HCT116 (cell line): ENCODE measurements around the gene HEATR3. TPM values are rescaled to one million over a fixed set of nuclear protein-coding genes. Genes with fewer than 3 reads are reported as not detected.

Experiments used
- ATAC-seq: fragments of 200-7000 bp; cut with Tn5 transposase; 2 replicates; pipeline ENCODE4 v1.9.1; 2020; ENCODE audit warnings: mild to moderate bottlenecking, moderate library complexity
- BruUV-seq: library from RNA; stranded (reverse); fragments of 400-500 nt; replicated peaks from 2 replicates; lab custom pipeline; 2021; lab: Mats Ljungman, UMichigan
- CTCF ChIA-PET: fragments of 300-600 bp; sonication (Branson Sonifier 250); formaldehyde crosslinking; loops from one replicate; lab custom pipeline; 2021; ENCODE audit warnings: antibody characterized with exemption; lab: Charles Lee
- POLR2A ChIA-PET: fragments of 300-600, 350-600 bp; sonication (Branson Sonifier 250); formaldehyde crosslinking; loops from one replicate; lab custom pipeline; 2021; ENCODE audit warnings: antibody characterized with exemption; lab: Charles Lee
- RAD21 ChIA-PET, 2 experiments: fragments of 300-600 bp; sonication (Branson Sonifier 250); formaldehyde crosslinking; loops; one replicate each; lab custom pipeline; 2023; ENCODE audit warnings: low total read pairs in 2 of 2; ENCODE audit not compliant: uncharacterized antibody in 2 of 2, unreplicated experiment in 2 of 2, low non-redundant PET in 1 of 2; lab: Charles Lee
- DNase-seq: peaks from one replicate; pipeline ENCODE4 v3.0.0-alpha.2; 2010; ENCODE audit warnings: low read depth, low spot score
- H2AFZ ChIP-seq: fragments of 200-600 bp; shearing (Covaris generic), sonication (generic); 2 replicates; pipeline ENCODE4 v1.6.1; 2017; ENCODE audit warnings: low read depth, mixed run types, mixed read lengths, antibody characterized with exemption, low read length; ENCODE audit not compliant: poor library complexity, severe bottlenecking
- H3K27ac ChIP-seq: 2 replicates; pipeline ENCODE4 v1.5.1; 2012; ENCODE audit warnings: low read depth, low read length
- H3K27me3 ChIP-seq: fragments of 200-600 bp; sonication (generic); 2 replicates; pipeline ENCODE4 v1.6.1; 2016; ENCODE audit warnings: mixed run types, low read length, mixed read lengths; ENCODE audit not compliant: insufficient read depth
- H3K36me3 ChIP-seq, 2 experiments: fragments of 200-500 bp in 1 of 2; fragments of 200-600 bp in 1 of 2; sonication (Bioruptor generic) in 1 of 2; sonication (generic) in 1 of 2; 2 replicates each; pipeline versions ENCODE4 v1.5.1 to v1.6.1; 2014 to 2016; ENCODE audit warnings: low read length in 2 of 2, inconsistent platforms in 1 of 2, mixed read lengths in 1 of 2, mixed run types in 1 of 2; ENCODE audit not compliant: insufficient read depth in 2 of 2, control insufficient read depth in 1 of 2
- H3K4me1 ChIP-seq, 2 experiments: fragments of 200-600 bp in 1 of 2; sonication (generic) in 1 of 2; 2 replicates each; pipeline versions ENCODE4 v1.5.1 to v1.6.1; 2012 to 2017; ENCODE audit warnings: low read length in 2 of 2, inconsistent platforms in 1 of 2, mild to moderate bottlenecking in 1 of 2, mixed read lengths in 1 of 2, mixed run types in 1 of 2, moderate library complexity in 1 of 2; ENCODE audit not compliant: insufficient read depth in 2 of 2, control insufficient read depth in 1 of 2
- H3K4me2 ChIP-seq: fragments of 200-600 bp; sonication (generic); 2 replicates; pipeline ENCODE4 v1.6.1; 2017; ENCODE audit warnings: mixed run types, low read length, mixed read lengths
- H3K4me3 ChIP-seq, 2 experiments: fragments of 200-600 bp in 1 of 2; sonication (generic) in 1 of 2; replicated peaks in 1 of 2; 2 replicates each; pipeline ENCODE4 v1.5.1; 2011 to 2016; ENCODE audit warnings: low read length in 2 of 2, control low read depth in 1 of 2, low read depth in 1 of 2, mild to moderate bottlenecking in 1 of 2, mixed read lengths in 1 of 2, mixed run types in 1 of 2
- H3K79me2 ChIP-seq: fragments of 200-600 bp; sonication (generic); 2 replicates; pipeline ENCODE4 v1.6.1; 2017; ENCODE audit warnings: mild to moderate bottlenecking, mixed run types, low read length, moderate library complexity, mixed read lengths; ENCODE audit not compliant: insufficient read depth
- H3K9ac ChIP-seq: fragments of 200-600 bp; sonication (generic); 2 replicates; pipeline ENCODE4 v1.6.1; 2016; ENCODE audit warnings: low read length, mixed read lengths
- H3K9me2 ChIP-seq: fragments of 200-600 bp; sonication (generic), shearing (Covaris generic); 2 replicates; pipeline ENCODE4 v1.6.1; 2017; ENCODE audit warnings: mixed run types, mild to moderate bottlenecking, moderate library complexity; ENCODE audit not compliant: insufficient read depth
- H3K9me3 ChIP-seq, 2 experiments: fragments of 200-500 bp in 1 of 2; fragments of 200-600 bp in 1 of 2; sonication (Bioruptor generic) in 1 of 2; sonication (generic) in 1 of 2; 2 replicates each; pipeline ENCODE4 v1.6.1; 2014 to 2017; ENCODE audit warnings: low read length in 2 of 2, mixed read lengths in 2 of 2, inconsistent platforms in 1 of 2, low read depth in 1 of 2, mild to moderate bottlenecking in 1 of 2, mixed run types in 1 of 2, moderate library complexity in 1 of 2; ENCODE audit not compliant: control insufficient read depth in 1 of 2, insufficient read depth in 1 of 2
- H4K20me1 ChIP-seq: fragments of 200-600 bp; sonication (generic), shearing (Covaris generic); 2 replicates; pipeline ENCODE4 v1.6.1; 2017; ENCODE audit warnings: mixed run types, mild to moderate bottlenecking, moderate library complexity; ENCODE audit not compliant: insufficient read depth
- ATF3 ChIP-seq: IDR thresholded peaks from 2 replicates; pipeline ENCODE4 v1.6.1; 2012
- CBX3 ChIP-seq: IDR thresholded peaks from 2 replicates; pipeline ENCODE4 v1.6.1; 2012; ENCODE audit warnings: low read depth
- CEBPB ChIP-seq: IDR thresholded peaks from 2 replicates; pipeline ENCODE4 v1.6.1; 2012; ENCODE audit warnings: low read depth
- ELF1 ChIP-seq: IDR thresholded peaks from 2 replicates; pipeline ENCODE4 v1.6.1; 2012; ENCODE audit warnings: low read depth, borderline replicate concordance
- EZH2 ChIP-seq: fragments of 200-600 bp; sonication (generic); IDR thresholded peaks from 2 replicates; pipeline ENCODE4 v1.6.1; 2017; ENCODE audit warnings: antibody characterized with exemption, mixed run types
- FOSL1 ChIP-seq: IDR thresholded peaks from 2 replicates; pipeline ENCODE4 v1.6.1; 2012; ENCODE audit warnings: low read depth
- JUND ChIP-seq: IDR thresholded peaks from 2 replicates; pipeline ENCODE4 v1.6.1; 2012
- POLR2AphosphoS5 ChIP-seq: IDR thresholded peaks from 2 replicates; pipeline ENCODE4 v1.6.1; 2011; ENCODE audit warnings: mild to moderate bottlenecking, low read depth, low read length, moderate library complexity
- RAD21 ChIP-seq: IDR thresholded peaks from 2 replicates; pipeline ENCODE4 v1.6.1; 2012; ENCODE audit warnings: low read depth, mild to moderate bottlenecking
- REST ChIP-seq: IDR thresholded peaks from 2 replicates; pipeline ENCODE4 v1.6.1; 2012; ENCODE audit warnings: low read depth
- SIN3A ChIP-seq: IDR thresholded peaks from 2 replicates; pipeline ENCODE4 v1.6.1; 2012; ENCODE audit warnings: low read depth
- SP1 ChIP-seq: IDR thresholded peaks from 2 replicates; pipeline ENCODE4 v1.6.1; 2012; ENCODE audit warnings: low read depth
- SRF ChIP-seq: IDR thresholded peaks from 2 replicates; pipeline ENCODE4 v1.6.1; 2012; ENCODE audit warnings: low read depth
- YY1 ChIP-seq: IDR thresholded peaks from 2 replicates; pipeline ENCODE4 v1.6.1; 2011; ENCODE audit warnings: low read length, low read depth, moderate library complexity, mild to moderate bottlenecking; ENCODE audit not compliant: insufficient replicate concordance; ENCODE audit errors: extremely low read depth
- ZBTB33 ChIP-seq: IDR thresholded peaks from 2 replicates; pipeline ENCODE4 v1.6.1; 2011; ENCODE audit warnings: mild to moderate bottlenecking, low read length, moderate library complexity; ENCODE audit not compliant: insufficient replicate concordance; ENCODE audit errors: extremely low read depth
- ZNF274 ChIP-seq: fragments of 200-500 bp; sonication (Bioruptor generic); IDR thresholded peaks from 2 replicates; pipeline ENCODE4 v1.6.1; 2014; ENCODE audit warnings: mild to moderate bottlenecking, low read depth, low read length, inconsistent platforms
- intact Hi-C: fragments of 100-400 bp; cut with micrococcal nuclease; formaldehyde crosslinking; loops from 2 replicates; pipeline ENCODE4 v1.10.0; 2022
- total RNA-seq: library from RNA; stranded (reverse); gene quantifications from one replicate; pipeline ENCODE4 v1.2.1, GENCODE V29; 2021; ENCODE audit not compliant: unreplicated experiment

HEATR3 gene
- total RNA-seq, 1 experiment from 2014 or later, result 16.3 TPM

- Histone ChIP-seq H3K27ac (no peak overlapping the region), H3K9ac (no peak overlapping the region), H3K36me3 (no peaks in the 10 kb centered on the region), H3K27me3 (no peaks in the 10 kb centered on the region), H3K4me1 (no peaks in the 10 kb centered on the region), H2AFZ (no peak overlapping the region), H3K4me2 (no peak overlapping the region), H3K4me3 (no peak overlapping the region), H4K20me1 (no peaks in the 10 kb centered on the region), H3K9me3 (peaks cover 0 to 5% of the 10 kb centered on the region in 2 experiments; a peak in 1 of 4 replicates), H3K9me2 (no peaks in the 10 kb centered on the region), H3K79me2 (no peaks in the 10 kb centered on the region)
- POLR2A ChIA-PET, result no interaction called here
- no TSS peak for BruUV-seq
- RAD21 ChIA-PET, result no interaction called here
- intact Hi-C loops, result no loop called here
- CTCF ChIA-PET, result no interaction called here
- ATAC-seq (no peak), DNase-seq (no peak)
- TF ChIP-seq ZBTB33 (no peak), SRF (no peak), ATF3 (no peak), YY1 (no peak), FOSL1 (no peak), CBX3 (no peak), SP1 (no peak), RAD21 (no peak), POLR2AphosphoS5 (no peak), SIN3A (no peak), ELF1 (no peak), EZH2 (no peak), ZNF274 (no peak), JUND (no peak), REST (no peak), CEBPB (no peak)
Measured at GRCh38 chr16:50059669-50060068, 6.1 kb upstream of the HEATR3 start.
